Gastroesophageal sphincter (tissue), 2 donors: ENCODE results near the gene DEFB108B.
"Not testable (repeated sequence)": the region's sequence is repeated elsewhere in the genome, so short reads cannot be mapped to it uniquely, and the experiment has no call there.

Experiments
- POLR2A ChIP-seq, 2 donors: fragments of 450-650 bp; IDR thresholded peaks; one replicate each; pipeline ENCODE4 v1.6.1; 2017; ENCODE audit warnings: antibody characterized with exemption in 2 of 2, mild to moderate bottlenecking in 2 of 2, moderate library complexity in 1 of 2
- POLR2AphosphoS5 ChIP-seq: sonication (generic); formaldehyde crosslinking; IDR thresholded peaks from one replicate; pipeline ENCODE4 v1.6.1; 2017; ENCODE audit warnings: antibody characterized with exemption

GRCh38 chr11:71796781-71797180, 36.2 kb upstream of the DEFB108B start:
- not testable (repeated sequence) for TF ChIP-seq POLR2AphosphoS5; POLR2A (IDR thresholded peaks at IDR 0.05)
